H1 (cell line): Measurements from ENCODE around the gene ZNF506. TPM values are rescaled to one million over a fixed set of nuclear protein-coding genes. Genes with fewer than 3 reads are reported as not detected.

ENCODE experiments used
- CHD7 ChIP-seq: fragments of 300-600 bp; sonication (generic); IDR thresholded peaks from 2 replicates; pipeline ENCODE4 v1.7.1; 2012; ENCODE audit warnings: low read length, moderate library complexity, mild to moderate bottlenecking, inconsistent platforms; ENCODE audit not compliant: insufficient replicate concordance
- HDAC6 ChIP-seq: IDR thresholded peaks from one replicate; pipeline ENCODE4 v1.7.1; 2012; ENCODE audit warnings: low read depth, mild to moderate bottlenecking, inconsistent platforms, low read length, moderate library complexity
- POLR2A ChIP-seq, 2 experiments: IDR thresholded peaks; 1 replicate in 1 of 2; 2 replicates in 1 of 2; pipeline ENCODE4 v1.6.1; 2011; ENCODE audit warnings: low read depth in 2 of 2, low read length in 2 of 2, mild to moderate bottlenecking in 2 of 2; ENCODE audit errors: control extremely low read depth in 1 of 2
- RBBP5 ChIP-seq: IDR thresholded peaks from 2 replicates; pipeline ENCODE4 v1.7.1; 2012; ENCODE audit warnings: low read depth, mild to moderate bottlenecking, inconsistent platforms, low read length, moderate library complexity, borderline replicate concordance
- polyA plus RNA-seq, 7 experiments: library from polyadenylated mRNA; depleted of rRNA in 3 of 7; stranded (reverse) in 5 of 7; unstranded in 2 of 7; fragments of >200 nt in 5 of 7; fragments of 200-250 nt in 2 of 7; gene quantifications; 1 replicate in 5 of 7; 2 replicates in 1 of 7; 4 replicates in 1 of 7; pipeline versions ENCODE4 v1.2.1 to v1.2.3, GENCODE V29; 2011 to 2013; ENCODE audit warnings: missing spikeins in 2 of 7, mixed read lengths in 2 of 7
- total RNA-seq: library from RNA; stranded (reverse); fragmentation: NEBNext Ultra II Directional; extraction: Animal tissue kit (Norgen Biotek cat#: 25700); gene quantifications from 2 replicates; pipeline ENCODE4 v1.2.1, GENCODE V29; 2021

The ZNF506 gene
- total and polyA plus RNA-seq, 2 of the 8 experiments (the other 6 are each of a cell fraction or from before 2014, with no cell fraction given): 4.5 to 8.3 TPM

- TF ChIP-seq RBBP5: no peak
- no peak for TF ChIP-seq HDAC6
- TF ChIP-seq POLR2A (IDR thresholded peaks at IDR 0.05; ENCODE audit: control extremely low read depth in 1 of 2, low read depth in 2 of 2, low read length in 2 of 2): no peak
- TF ChIP-seq CHD7: no peak
Observed at GRCh38 chr19:19758164-19758563, 63.4 kb downstream of the ZNF506 start (continued).
